ENCODE measurements around the gene PIP5K1B. TPM values are rescaled to one million over a fixed set of nuclear protein-coding genes. Genes with fewer than 3 reads are reported as not detected.

The PIP5K1B gene
- total and polyA plus RNA-seq, 10 of the 15 experiments (the other 5 are each of a cell fraction or from before 2014, with no cell fraction given): 6.8 to 16.3 (median 10.6) TPM

- Histone ChIP-seq H3K79me2 (ENCODE audit: control insufficient read depth, insufficient read depth, low read length) (no peaks in the 10 kb centered on the region), H3K4me1 (ENCODE audit: control insufficient read depth, insufficient read depth, low read length) (no peaks in the 10 kb centered on the region), H2AFZ (ENCODE audit: control insufficient read depth, low read depth, low read length) (no peak overlapping the region), H3K9me3 (replicated peaks; ENCODE audit: control insufficient read depth, insufficient read depth, low read length) (no peaks in the 10 kb centered on the region), H4K20me1 (ENCODE audit: control insufficient read depth, insufficient read depth) (no peaks in the 10 kb centered on the region), H3K27me3 (replicated peaks in 1 of 2; ENCODE audit: control insufficient read depth in 2 of 2, insufficient read depth in 2 of 2, low read length in 1 of 2) (no peaks in the 10 kb centered on the region), H3K9ac (ENCODE audit: control insufficient read depth, insufficient read depth, low read length) (no peak overlapping the region), H3K36me3 (ENCODE audit: control insufficient read depth in 2 of 2, insufficient read depth in 2 of 2, low read length in 1 of 2) (no peaks in the 10 kb centered on the region; a peak in 1 of 4 replicates), H3K4me3 (no peak overlapping the region), H3K27ac (ENCODE audit: control insufficient read depth, insufficient read depth) (no peak overlapping the region), H3K4me2 (ENCODE audit: control insufficient read depth, insufficient read depth) (no peak overlapping the region)
- SMC1A ChIA-PET (ENCODE audit: uncharacterized antibody, unreplicated experiment): no interaction called here
- WGBS (ENCODE audit: insufficient coverage, insufficient replicate concordance, low lambda C conversion rate, missing lambda C conversion rate): 98% methylated on average over 8 of the region's 8 CpGs
- RAD21 ChIA-PET (ENCODE audit: unreplicated experiment): no interaction called here
- no peak for DNase-seq (ENCODE audit: low read depth, low spot score)
- CTCF ChIA-PET: no interaction called here
- FAIRE-seq: no peak
- no peak for ATAC-seq
- POLR2A ChIA-PET: no interaction called here
- TF ChIP-seq EP300 (IDR thresholded peaks at IDR 0.05; ENCODE audit: borderline replicate concordance in 1 of 2, control insufficient read depth in 1 of 2, low read depth in 2 of 2, low read length in 2 of 2) (no peak), ATF7 (IDR thresholded peaks at IDR 0.05; ENCODE audit: low read depth) (no peak)
- intact Hi-C loops (cut with micrococcal nuclease; ENCODE audit: unreplicated experiment) (no loop called here), in situ Hi-C loops (cut with MboI) (no loop called here)
- BruUV-seq (replicated peaks): no TSS peak
Observed at GRCh38 chr9:68817079-68817875, 112.2 kb downstream of the PIP5K1B start.

- Histone ChIP-seq H3K79me2 (ENCODE audit: control insufficient read depth, insufficient read depth, low read length) (no peaks in the 10 kb centered on the region), H3K27me3 (replicated peaks in 1 of 2; ENCODE audit: control insufficient read depth in 2 of 2, insufficient read depth in 2 of 2, low read length in 1 of 2) (no peaks in the 10 kb centered on the region), H3K4me3 (no peak overlapping the region), H3K4me1 (ENCODE audit: control insufficient read depth, insufficient read depth, low read length) (no peaks in the 10 kb centered on the region), H3K9ac (ENCODE audit: control insufficient read depth, insufficient read depth, low read length) (no peak overlapping the region), H3K9me3 (replicated peaks; ENCODE audit: control insufficient read depth, insufficient read depth, low read length) (no peaks in the 10 kb centered on the region), H3K4me2 (ENCODE audit: control insufficient read depth, insufficient read depth) (no peak overlapping the region), H4K20me1 (ENCODE audit: control insufficient read depth, insufficient read depth) (no peaks in the 10 kb centered on the region), H2AFZ (ENCODE audit: control insufficient read depth, low read depth, low read length) (no peak overlapping the region), H3K36me3 (ENCODE audit: control insufficient read depth in 2 of 2, insufficient read depth in 2 of 2, low read length in 1 of 2) (peaks cover 0 to 4% of the 10 kb centered on the region in 2 experiments; a peak in 1 of 4 replicates), H3K27ac (ENCODE audit: control insufficient read depth, insufficient read depth) (no peak overlapping the region)
- ChIA-PET POLR2A (no interaction called here), RAD21 (ENCODE audit: unreplicated experiment) (no interaction called here), SMC1A (ENCODE audit: uncharacterized antibody, unreplicated experiment) (no interaction called here), CTCF (no interaction called here)
- no TSS peak for BruUV-seq (replicated peaks)
- DNase-seq (ENCODE audit: low read depth, low spot score) (no peak), ATAC-seq (no peak), FAIRE-seq (no peak)
- intact Hi-C loops (cut with micrococcal nuclease; ENCODE audit: unreplicated experiment) (no loop called here), in situ Hi-C loops (cut with MboI) (no loop called here)
- TF ChIP-seq USF2 (IDR thresholded peaks at IDR 0.05; ENCODE audit: borderline replicate concordance, low read depth, low read length): no peak
- peak; percentile 29 for TF ChIP-seq BCL3 (IDR thresholded peaks at IDR 0.05; ENCODE audit: borderline replicate concordance, insufficient read depth, low read depth, low read length, poor library complexity, severe bottlenecking)
- TF ChIP-seq TCF12 (IDR thresholded peaks at IDR 0.05; ENCODE audit: low read depth, low read length): no peak
- TF ChIP-seq ZNF24 (IDR thresholded peaks at IDR 0.05): no peak
- TF ChIP-seq EP300 (IDR thresholded peaks at IDR 0.05; ENCODE audit: borderline replicate concordance in 1 of 2, control insufficient read depth in 1 of 2, low read depth in 2 of 2, low read length in 2 of 2): no peak
- TF ChIP-seq HDAC6 (IDR thresholded peaks at IDR 0.05; ENCODE audit: unreplicated experiment): no peak
- no peak for TF ChIP-seq KDM1A (IDR thresholded peaks at IDR 0.05; ENCODE audit: borderline replicate concordance)
- no peak for TF ChIP-seq SMAD1 (IDR thresholded peaks at IDR 0.05; ENCODE audit: low read depth, partially characterized antibody)
- 97% methylated on average over 2 of the region's 2 CpGs for WGBS (ENCODE audit: insufficient coverage, insufficient replicate concordance, low lambda C conversion rate, missing lambda C conversion rate)
Observed at GRCh38 chr9:68819065-68819464, 114.0 kb downstream of the PIP5K1B start.
